IMR-90 (cell line): ENCODE data around the gene MAPK13. TPM values are rescaled to one million over a fixed set of nuclear protein-coding genes. Genes with fewer than 3 reads are reported as not detected.

Experiments
- ATAC-seq: fragments of 200-7000 bp; cut with Tn5 transposase; 2 replicates; pipeline ENCODE4 v1.9.1; 2020; ENCODE audit warnings: low read depth, mild to moderate bottlenecking, moderate library complexity
- BruUV-seq: library from RNA; stranded (reverse); fragments of 400-500 nt; replicated peaks from 2 replicates; lab custom pipeline; 2021; lab: Mats Ljungman, UMichigan
- CTCF ChIA-PET: fragments of 300-600 bp; formaldehyde crosslinking; extraction: SDS; loops from one replicate; lab custom pipeline; 2021; ENCODE audit warnings: antibody characterized with exemption; lab: Yijun Ruan, JAX
- POLR2A ChIA-PET: fragments of 300-600 bp; sonication (Branson Sonifier 250); formaldehyde crosslinking; loops from one replicate; lab custom pipeline; 2022; ENCODE audit warnings: antibody characterized with exemption; ENCODE audit not compliant: unreplicated experiment; lab: Charles Lee
- DNase-seq: peaks from one replicate; pipeline ENCODE4 v3.0.0; 2013
- H2AFZ ChIP-seq: replicated peaks from 2 replicates; pipeline ENCODE3; 2013; ENCODE audit warnings: low read length, mild to moderate bottlenecking; ENCODE audit not compliant: poor library complexity
- H2AK5ac ChIP-seq: 2 replicates; pipeline ENCODE4 v1.6.1; 2013; ENCODE audit warnings: low read depth, low read length, inconsistent platforms
- H2AK9ac ChIP-seq: replicated peaks from 2 replicates; pipeline ENCODE3; 2013; ENCODE audit warnings: mild to moderate bottlenecking, low read depth, low read length, moderate library complexity; ENCODE audit not compliant: poor library complexity
- H2BK120ac ChIP-seq: 2 replicates; pipeline ENCODE4 v1.6.1; 2013; ENCODE audit warnings: low read depth, low read length, inconsistent platforms
- H2BK15ac ChIP-seq: 3 replicates; pipeline ENCODE4 v1.6.1; 2013; ENCODE audit warnings: low read depth, low read length, inconsistent platforms
- H2BK20ac ChIP-seq: 2 replicates; pipeline ENCODE4 v1.6.1; 2013; ENCODE audit warnings: low read depth, mild to moderate bottlenecking, inconsistent platforms, low read length, moderate library complexity
- H2BK5ac ChIP-seq: 2 replicates; pipeline ENCODE4 v1.6.1; 2013; ENCODE audit warnings: mild to moderate bottlenecking, low read depth, low read length, inconsistent platforms; ENCODE audit not compliant: poor library complexity, severe bottlenecking
- H3K14ac ChIP-seq: replicated peaks from 2 replicates; pipeline ENCODE4 v1.6.1; 2013; ENCODE audit warnings: low read depth, low read length, inconsistent platforms
- H3K18ac ChIP-seq: 2 replicates; pipeline ENCODE4 v1.6.1; 2013; ENCODE audit warnings: low read depth, low read length, control low read depth
- H3K23ac ChIP-seq: 2 replicates; pipeline ENCODE4 v1.6.1; 2013; ENCODE audit warnings: low read depth, low read length, inconsistent platforms
- H3K27ac ChIP-seq: 2 replicates; pipeline ENCODE4 v1.5.1; 2013; ENCODE audit warnings: mild to moderate bottlenecking, control low read depth, low read length; ENCODE audit not compliant: insufficient read depth
- H3K27me3 ChIP-seq: 2 replicates; pipeline ENCODE4 v1.6.1; 2013; ENCODE audit warnings: low read length; ENCODE audit not compliant: control insufficient read depth, insufficient read depth
- H3K36me3 ChIP-seq: 2 replicates; pipeline ENCODE4 v1.6.1; 2013; ENCODE audit warnings: low read length, mixed read lengths; ENCODE audit not compliant: control insufficient read depth, insufficient read depth
- H3K4ac ChIP-seq: 2 replicates; pipeline ENCODE4 v1.6.1; 2013; ENCODE audit warnings: low read depth, low read length, inconsistent platforms
- H3K4me1 ChIP-seq: 2 replicates; pipeline ENCODE4 v1.6.1; 2013; ENCODE audit warnings: low read length, mixed read lengths; ENCODE audit not compliant: control insufficient read depth, insufficient read depth
- H3K4me2 ChIP-seq: 2 replicates; pipeline ENCODE4 v1.6.1; 2013; ENCODE audit warnings: low read depth, mild to moderate bottlenecking, control low read depth, low read length, moderate library complexity
- H3K4me3 ChIP-seq: 2 replicates; pipeline ENCODE4 v1.5.1; 2013; ENCODE audit warnings: low read depth, mild to moderate bottlenecking, control low read depth, low read length, moderate library complexity; ENCODE audit not compliant: insufficient read depth
- H3K56ac ChIP-seq: 2 replicates; pipeline ENCODE4 v1.6.1; 2013; ENCODE audit warnings: low read length, inconsistent platforms; ENCODE audit not compliant: insufficient read depth; ENCODE audit errors: extremely low read depth
- H3K79me1 ChIP-seq, 2 experiments: 2 replicates each; pipeline ENCODE4 v1.6.1; 2013; ENCODE audit warnings: low read length in 2 of 2, inconsistent platforms in 1 of 2, low read depth in 1 of 2
- H3K9ac ChIP-seq: 2 replicates; pipeline ENCODE4 v1.6.1; 2013; ENCODE audit warnings: low read depth, low read length, control low read depth
- H3K9me1 ChIP-seq: 2 replicates; pipeline ENCODE4 v1.6.1; 2013; ENCODE audit warnings: low read length, inconsistent platforms; ENCODE audit not compliant: insufficient read depth
- H3K9me3 ChIP-seq: 2 replicates; pipeline ENCODE4 v1.6.1; 2013; ENCODE audit warnings: low read length; ENCODE audit not compliant: control insufficient read depth, insufficient read depth
- H4K20me1 ChIP-seq: 2 replicates; pipeline ENCODE4 v1.6.1; 2013; ENCODE audit warnings: low read length, inconsistent platforms; ENCODE audit not compliant: insufficient read depth
- H4K5ac ChIP-seq: 2 replicates; pipeline ENCODE4 v1.6.1; 2013; ENCODE audit warnings: mild to moderate bottlenecking, low read depth, low read length, control low read depth
- H4K8ac ChIP-seq, 2 experiments: 2 replicates each; pipeline ENCODE4 v1.6.1; 2013; ENCODE audit warnings: low read depth in 2 of 2, low read length in 2 of 2, control low read depth in 1 of 2, inconsistent platforms in 1 of 2
- H4K91ac ChIP-seq: 2 replicates; pipeline ENCODE4 v1.6.1; 2013; ENCODE audit warnings: low read depth, low read length, inconsistent platforms; ENCODE audit not compliant: insufficient read depth
- BHLHE40 ChIP-seq: fragments of 150-350 bp; IDR thresholded peaks from 2 replicates; pipeline ENCODE4 v1.6.1; 2016; ENCODE audit warnings: mild to moderate bottlenecking, low read depth, low read length
- CHD1 ChIP-seq: IDR thresholded peaks from 2 replicates; pipeline ENCODE4 v1.6.1; 2012; ENCODE audit warnings: low read depth, low read length, improper control_type of control experiment
- MAFK ChIP-seq: IDR thresholded peaks from 2 replicates; pipeline ENCODE4 v1.6.1; 2012; ENCODE audit warnings: low read depth, low read length, improper control_type of control experiment
- MAZ ChIP-seq: IDR thresholded peaks from 2 replicates; pipeline ENCODE4 v1.6.1; 2012; ENCODE audit warnings: low read depth, mild to moderate bottlenecking, low read length, improper control_type of control experiment, moderate library complexity, borderline replicate concordance
- MXI1 ChIP-seq: IDR thresholded peaks from 2 replicates; pipeline ENCODE4 v1.6.1; 2012; ENCODE audit warnings: low read depth, mild to moderate bottlenecking, low read length, moderate library complexity, borderline replicate concordance
- RFX5 ChIP-seq: IDR thresholded peaks from 2 replicates; pipeline ENCODE4 v1.8.0; 2012; ENCODE audit warnings: low read depth, mild to moderate bottlenecking, low read length, moderate library complexity
- SMC3 ChIP-seq: fragments of 150-350 bp; IDR thresholded peaks from 2 replicates; pipeline ENCODE4 v1.6.1; 2016; ENCODE audit warnings: low read depth, mild to moderate bottlenecking, antibody characterized with exemption, low read length, moderate library complexity
- WGBS, 2 experiments: methylation state at CpG; one replicate each; pipeline versions ENCODE4 v1.1.5 to v1.1.7; 2013; ENCODE audit warnings: missing lambda C conversion rate in 2 of 2; ENCODE audit not compliant: insufficient read length in 1 of 2; ENCODE audit errors: extremely low coverage in 2 of 2; 5-methylcytosine and 5-hydroxymethylcytosine counted together
- dilution Hi-C: fragments of 300-500 bp; cut with HindIII; formaldehyde crosslinking; loops from one replicate; pipeline ENCODE4 v1.14.3; 2018; ENCODE audit warnings: low sequenced_read_pairs; ENCODE audit not compliant: unreplicated experiment
- in situ Hi-C: fragments of 300-500 bp; cut with MboI; formaldehyde crosslinking; loops from 3 replicates; pipeline ENCODE4 v1.14.3; 2019; ENCODE audit warnings: low sequenced_read_pairs, inconsistent platforms, mixed read lengths
- intact Hi-C: fragments of 100-400 bp; cut with micrococcal nuclease; formaldehyde crosslinking; loops from 2 replicates; pipeline ENCODE4 v1.10.0; 2022
- polyA plus RNA-seq, 3 experiments: library from polyadenylated mRNA; depleted of rRNA; stranded (reverse); fragments of >200 nt; gene quantifications; 2 replicates each; pipeline ENCODE4 v1.2.3, GENCODE V29; 2012; ENCODE audit warnings: low replicate concordance in 1 of 3
- total RNA-seq: library from RNA; depleted of rRNA; stranded (reverse); fragments of >200 nt; gene quantifications from 2 replicates; pipeline ENCODE4 v1.2.3, GENCODE V29; 2012
- TF ChIP-seq, protein P1 (sequence below): fragments of 150-350 bp; IDR thresholded peaks from 2 replicates; pipeline ENCODE4 v1.6.1; 2017; ENCODE audit warnings: mild to moderate bottlenecking, antibody characterized with exemption, low read length, low read depth

MAPK13 gene
- total and polyA plus RNA-seq, 2 of the 4 experiments (the other 2 are of a cell fraction): 2.0 to 2.9 TPM

- Histone ChIP-seq H3K4me2 (no peak overlapping the region), H2AFZ (no peak overlapping the region), H4K91ac (no peak overlapping the region), H3K23ac (no peak overlapping the region; the same call in 1 of the 2 replicates), H3K18ac (no peak overlapping the region), H3K36me3 (no peaks in the 10 kb centered on the region), H3K27ac (no peak overlapping the region), H2BK20ac (no peak overlapping the region), H3K56ac (no peak overlapping the region), H3K9me1 (no peaks in the 10 kb centered on the region), H2BK120ac (no peak overlapping the region), H3K27me3 (peaks cover 2% of the 10 kb centered on the region), H4K8ac (no peak overlapping the region), H3K79me1 (no peaks in the 10 kb centered on the region), H3K4ac (no peak overlapping the region), H4K5ac (no peak overlapping the region), H3K4me3 (no peak overlapping the region), H2AK5ac (no peak overlapping the region), H3K9ac (no peak overlapping the region), H2AK9ac (no peak overlapping the region), H3K4me1 (no peaks in the 10 kb centered on the region), H3K9me3 (no peaks in the 10 kb centered on the region), H3K14ac (no peak overlapping the region), H2BK5ac (no peak overlapping the region), H2BK15ac (no peak overlapping the region), H4K20me1 (no peaks in the 10 kb centered on the region)
- TF ChIP-seq MAZ (no peak), SMC3 (no peak), RFX5 (no peak), CHD1 (no peak), BHLHE40 (no peak), MXI1 (no peak), MAFK (no peak)
- TF ChIP-seq, protein P1, sequence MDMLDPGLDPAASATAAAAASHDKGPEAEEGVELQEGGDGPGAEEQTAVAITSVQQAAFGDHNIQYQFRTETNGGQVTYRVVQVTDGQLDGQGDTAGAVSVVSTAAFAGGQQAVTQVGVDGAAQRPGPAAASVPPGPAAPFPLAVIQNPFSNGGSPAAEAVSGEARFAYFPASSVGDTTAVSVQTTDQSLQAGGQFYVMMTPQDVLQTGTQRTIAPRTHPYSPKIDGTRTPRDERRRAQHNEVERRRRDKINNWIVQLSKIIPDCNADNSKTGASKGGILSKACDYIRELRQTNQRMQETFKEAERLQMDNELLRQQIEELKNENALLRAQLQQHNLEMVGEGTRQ: no peak
- ATAC-seq (no peak), DNase-seq (no peak)
- in situ Hi-C loops (no loop called here), dilution Hi-C loops (no loop called here), intact Hi-C loops (no loop called here)
- POLR2A ChIA-PET: no interaction called here
- BruUV-seq: no TSS peak
- no CpG with 5 or more reads among the region's 2 CpGs for WGBS, 2 experiments
- CTCF ChIA-PET: interaction anchor here (0.6 kb wide), 1 partner anchor 54 kb away, joined by 4 read pairs; no protein-coding TSS in a partner anchor
Measured at GRCh38 chr6:36169023-36170007, 39.0 kb downstream of the MAPK13 start.
